Ectodermal cell (in vitro differentiated cells): ENCODE data around the gene ZNF45.
"Not testable (repeated sequence)": the region's sequence is repeated elsewhere in the genome, so short reads cannot be mapped to it uniquely, and the experiment has no call there.

ENCODE experiments used
- H3K27ac ChIP-seq: 2 replicates; pipeline ENCODE4 v1.7.0; 2013; ENCODE audit warnings: mild to moderate bottlenecking, low read depth, low read length; ENCODE audit not compliant: insufficient read depth, poor library complexity, severe bottlenecking
- H3K27me3 ChIP-seq: 2 replicates; pipeline ENCODE4 v1.7.0; 2013; ENCODE audit warnings: mild to moderate bottlenecking, low read length; ENCODE audit not compliant: insufficient read depth, control insufficient read depth, poor library complexity, severe bottlenecking
- H3K36me3 ChIP-seq: one replicate; pipeline ENCODE4 v1.7.0; 2013; ENCODE audit warnings: low read length; ENCODE audit not compliant: control insufficient read depth, insufficient read depth
- H3K4me1 ChIP-seq: one replicate; pipeline ENCODE4 v1.7.0; 2013; ENCODE audit warnings: low read length; ENCODE audit not compliant: control insufficient read depth, insufficient read depth
- H3K4me3 ChIP-seq: 2 replicates; pipeline ENCODE4 v1.7.0; 2013; ENCODE audit warnings: low read depth, low read length, control low read depth; ENCODE audit not compliant: insufficient read depth
- H3K9me3 ChIP-seq: 2 replicates; pipeline ENCODE4 v1.7.0; 2013; ENCODE audit warnings: mild to moderate bottlenecking, low read length, moderate library complexity; ENCODE audit not compliant: control insufficient read depth
- WGBS, 2 experiments: methylation state at CpG; one replicate each; pipeline ENCODE4 v1.1.7; 2013; ENCODE audit warnings: missing lambda C conversion rate in 2 of 2; 5-methylcytosine and 5-hydroxymethylcytosine counted together

ZNF45 gene

GRCh38 chr19:43950834-43951645 is 16.0 kb upstream of the ZNF45 start, which contains the start of gene ZNF221:
TSS of gene ZNF221 (plus strand) at chr19:43951228. CDS start at chr19:43962727, 11,499 bp downstream.
- Histone ChIP-seq H3K9me3 (peaks cover 8% of the 10 kb centered on the region), H3K4me3 (peak within 1 kb of the TSS; percentile 66), H3K27me3 (no peaks in the 10 kb centered on the region), H3K36me3 (no peaks in the 10 kb centered on the region), H3K27ac (no peak within 1 kb of the TSS), H3K4me1 (no peaks in the 10 kb centered on the region)
- 1% methylated on average over 40 of the region's 40 CpGs for WGBS, 2 experiments

- not testable (repeated sequence) for H3K4me1 ChIP-seq, H3K36me3 ChIP-seq, H3K9me3 ChIP-seq, H3K4me3 ChIP-seq, H3K27ac ChIP-seq, H3K27me3 ChIP-seq
- WGBS, 2 experiments = 74 to 80% methylated on average over 2 of the region's 2 CpGs
Observed at GRCh38 chr19:43949803-43950202, 14.7 kb upstream of the ZNF45 start.

- H3K27me3 ChIP-seq, H3K4me3 ChIP-seq, H3K9me3 ChIP-seq, H3K27ac ChIP-seq, H3K36me3 ChIP-seq, H3K4me1 ChIP-seq: not testable (repeated sequence)
- WGBS, 2 experiments = 0% methylated on average over 1 of the region's 1 CpG
Observed at GRCh38 chr19:43947412-43947811, 12.3 kb upstream of the ZNF45 start.

GRCh38 chr19:43941209-43941608 is 6.1 kb upstream of the ZNF45 start:
- Histone ChIP-seq H3K4me1 (no peaks in the 10 kb centered on the region), H3K27me3 (no peaks in the 10 kb centered on the region), H3K36me3 (no peaks in the 10 kb centered on the region), H3K4me3 (no peak overlapping the region), H3K27ac (no peak overlapping the region), H3K9me3 (no peaks in the 10 kb centered on the region)
- 72 to 80% methylated on average over 2 to 5 of the region's 5 CpGs for WGBS, 2 experiments

- H3K27ac ChIP-seq = no peak overlapping the region
- 79 to 91% methylated on average over 3 of the region's 4 CpGs for WGBS, 2 experiments
- H3K36me3 ChIP-seq = no peaks in the 10 kb centered on the region
- H3K4me3 ChIP-seq = no peak overlapping the region
- H3K27me3 ChIP-seq = peaks cover 3% of the 10 kb centered on the region
- H3K9me3 ChIP-seq = no peaks in the 10 kb centered on the region
- no peaks in the 10 kb centered on the region for H3K4me1 ChIP-seq
Observed at GRCh38 chr19:43940719-43941118, 5.6 kb upstream of the ZNF45 start.

GRCh38 chr19:43939557-43940260 is 4.6 kb upstream of the ZNF45 start:
- no peaks in the 10 kb centered on the region for H3K9me3 ChIP-seq

GRCh38 chr19:43936188-43936587 is 1.1 kb upstream of the ZNF45 start:
- WGBS, 2 experiments = 90 to 93% methylated on average over 4 to 5 of the region's 5 CpGs
- no peaks in the 10 kb centered on the region for H3K9me3 ChIP-seq
- peaks cover 3% of the 10 kb centered on the region for H3K27me3 ChIP-seq
- no peak overlapping the region for H3K27ac ChIP-seq
- no peak overlapping the region for H3K4me3 ChIP-seq
- H3K4me1 ChIP-seq = no peaks in the 10 kb centered on the region
- H3K36me3 ChIP-seq = peaks cover 4% of the 10 kb centered on the region

More at GRCh38 chr19:43939557-43940260, 4.6 kb upstream of the ZNF45 start:
- no peak overlapping the region for H3K4me3 ChIP-seq
- H3K4me1 ChIP-seq = no peaks in the 10 kb centered on the region
- H3K36me3 ChIP-seq = no peaks in the 10 kb centered on the region
- H3K27ac ChIP-seq = no peak overlapping the region
- 20 to 67% methylated on average over 1 to 2 of the region's 3 CpGs for WGBS, 2 experiments
- peaks cover 3% of the 10 kb centered on the region for H3K27me3 ChIP-seq

GRCh38 chr19:43934055-43934984 is 762 bp downstream of the ZNF45 start:
- 22 to 26% methylated on average over 10 to 13 of the region's 15 CpGs for WGBS, 2 experiments
- peak overlapping the region; percentile 77 for H3K4me3 ChIP-seq
- H3K27ac ChIP-seq = no peak overlapping the region

GRCh38 chr19:43928820-43929219 is 6.3 kb downstream of the ZNF45 start:
- Histone ChIP-seq H3K9me3 (no peaks in the 10 kb centered on the region), H3K27ac (no peak overlapping the region), H3K4me3 (no peak overlapping the region), H3K27me3 (no peaks in the 10 kb centered on the region), H3K4me1 (no peaks in the 10 kb centered on the region), H3K36me3 (peaks cover 39% of the 10 kb centered on the region)
- WGBS, 2 experiments = 93 to 97% methylated on average over 4 to 5 of the region's 5 CpGs

More at GRCh38 chr19:43934055-43934984, 762 bp downstream of the ZNF45 start:
- H3K9me3 ChIP-seq = no peaks in the 10 kb centered on the region
- H3K27me3 ChIP-seq = peaks cover 3% of the 10 kb centered on the region
- peaks cover 15% of the 10 kb centered on the region for H3K36me3 ChIP-seq
- no peaks in the 10 kb centered on the region for H3K4me1 ChIP-seq
